A549 (cell line): Measurements from ENCODE around the gene ACTR8. TPM values are rescaled to one million over a fixed set of nuclear protein-coding genes. Genes with fewer than 3 reads are reported as not detected.

Source experiments
- ATAC-seq, 2 experiments: fragments of 200-7000 bp in 1 of 2; fragments of >200 bp in 1 of 2; cut with Nextera tagmentation in 1 of 2; cut with Tn5 transposase in 1 of 2; 3 replicates each; pipeline versions ENCODE4 v1.8.0 to v1.9.1; 2018 to 2020; ENCODE audit warnings: mild to moderate bottlenecking in 1 of 2, moderate library complexity in 1 of 2
- CTCF ChIA-PET: fragments of 300-600 bp; sonication (Branson Sonifier 250); formaldehyde crosslinking; extraction: SDS; loops from one replicate; lab custom pipeline; 2021; ENCODE audit warnings: antibody characterized with exemption, inconsistent platforms; lab: Yijun Ruan, JAX
- POLR2A ChIA-PET: fragments of 350-600 bp; formaldehyde crosslinking; extraction: SDS; loops from one replicate; lab custom pipeline; 2021; ENCODE audit warnings: antibody characterized with exemption, inconsistent platforms; lab: Yijun Ruan, JAX
- DNase-seq, 2 experiments: peaks; one replicate each; pipeline versions ENCODE4 v3.0.0 to v3.0.0-alpha.2; 2011 to 2016; ENCODE audit warnings: low read depth in 1 of 2, low spot score in 1 of 2
- FAIRE-seq: peaks from 2 replicates; lab custom pipeline; 2011; peaks lifted over from hg19 to GRCh38; lab: Jason Lieb, UNC
- H3K27ac ChIP-seq, 2 experiments: fragments of >200 bp; sonication (Bioruptor Twin); formaldehyde crosslinking; 3 replicates each; pipeline ENCODE4 v1.5.1; 2016 to 2017
- H3K4me1 ChIP-seq: fragments of >200 bp; sonication (Bioruptor Twin); formaldehyde crosslinking; 3 replicates; pipeline ENCODE4 v1.6.1; 2016
- H3K4me2 ChIP-seq: fragments of >200 bp; sonication (Bioruptor Twin); formaldehyde crosslinking; 3 replicates; pipeline ENCODE4 v1.6.1; 2016
- H3K4me3 ChIP-seq: fragments of >200 bp; sonication (Bioruptor Twin); formaldehyde crosslinking; 3 replicates; pipeline ENCODE4 v1.5.1; 2016
- H3K9me3 ChIP-seq: fragments of >200 bp; sonication (Bioruptor Twin); formaldehyde crosslinking; 3 replicates; pipeline ENCODE4 v1.6.1; 2016
- ATOH8 ChIP-seq: fragments of 250-450 bp; sonication (Bioruptor Pico); IDR thresholded peaks from 2 replicates; pipeline ENCODE4 v1.5.0; 2020; ENCODE audit warnings: low read depth, mild to moderate bottlenecking, moderate library complexity
- CBX2 ChIP-seq: fragments of 200-600 bp; sonication (generic); IDR thresholded peaks from 2 replicates; pipeline ENCODE4 v1.6.1; 2016; ENCODE audit warnings: low read depth, mild to moderate bottlenecking, borderline replicate concordance
- CBX8 ChIP-seq: fragments of 200-600 bp; sonication (generic); IDR thresholded peaks from 2 replicates; pipeline ENCODE4 v1.6.1; 2016
- CEBPB ChIP-seq, 2 experiments: fragments of >200 bp in 1 of 2; sonication (Bioruptor Twin) in 1 of 2; formaldehyde crosslinking in 1 of 2; IDR thresholded peaks; 2 replicates each; pipeline ENCODE4 v1.6.1; 2012 to 2016
- CHD2 ChIP-seq: fragments of 150-350 bp; IDR thresholded peaks from 2 replicates; pipeline ENCODE4 v1.6.1; 2014; ENCODE audit warnings: low read length; ENCODE audit not compliant: partially characterized antibody
- CHD4 ChIP-seq: fragments of 200-600 bp; sonication (generic); IDR thresholded peaks from 2 replicates; pipeline ENCODE4 v1.6.1; 2016; ENCODE audit warnings: antibody characterized with exemption, mild to moderate bottlenecking, borderline replicate concordance
- EHF ChIP-seq: fragments of 250-450 bp; sonication (Bioruptor Pico); IDR thresholded peaks from 2 replicates; pipeline ENCODE4 v1.5.0; 2020; ENCODE audit warnings: mild to moderate bottlenecking
- ESRRA ChIP-seq: fragments of 150-350 bp; IDR thresholded peaks from 2 replicates; pipeline ENCODE4 v1.6.1; 2014; ENCODE audit warnings: mild to moderate bottlenecking, low read length, borderline replicate concordance
- FOXS1 ChIP-seq: fragments of 250-450 bp; sonication (Bioruptor Pico); IDR thresholded peaks from 2 replicates; pipeline ENCODE4 v1.5.0; 2020; ENCODE audit warnings: mild to moderate bottlenecking, moderate library complexity
- HEYL ChIP-seq: fragments of 250-450 bp; sonication (Bioruptor Pico); IDR thresholded peaks from 2 replicates; pipeline ENCODE4 v1.8.0; 2021; ENCODE audit warnings: mild to moderate bottlenecking, moderate library complexity
- HOXB13 ChIP-seq: fragments of 250-450 bp; sonication (Bioruptor Pico); IDR thresholded peaks from 2 replicates; pipeline ENCODE4 v1.5.0; 2020; ENCODE audit warnings: low read depth, mild to moderate bottlenecking, moderate library complexity
- HOXB5 ChIP-seq: fragments of 250-450 bp; sonication (Bioruptor Pico); IDR thresholded peaks from 2 replicates; pipeline ENCODE4 v1.5.0; 2020; ENCODE audit warnings: mild to moderate bottlenecking, moderate library complexity
- JUNB ChIP-seq: fragments of >200 bp; sonication (Bioruptor Twin); formaldehyde crosslinking; IDR thresholded peaks from 2 replicates; pipeline ENCODE4 v1.6.1; 2016
- KDM1A ChIP-seq: fragments of 200-600 bp; sonication (generic); IDR thresholded peaks from 2 replicates; pipeline ENCODE4 v1.6.1; 2016; ENCODE audit warnings: low read depth, mild to moderate bottlenecking
- KDM5A ChIP-seq: fragments of 200-600 bp; sonication (generic); IDR thresholded peaks from 2 replicates; pipeline ENCODE4 v1.6.1; 2016; ENCODE audit warnings: antibody characterized with exemption, mild to moderate bottlenecking
- MAX ChIP-seq: IDR thresholded peaks from 2 replicates; pipeline ENCODE4 v1.6.1; 2012
- NFE2L2 ChIP-seq: fragments of 150-350 bp; conservative IDR thresholded peaks from 2 replicates; pipeline ENCODE4 v1.6.1; 2014; ENCODE audit warnings: low read length
- NR3C1 ChIP-seq: fragments of >200 bp; sonication (Bioruptor Twin); formaldehyde crosslinking; IDR thresholded peaks from 3 replicates; pipeline ENCODE4 v1.6.1; 2017
- PHF8 ChIP-seq: fragments of 200-600 bp; sonication (generic); IDR thresholded peaks from 2 replicates; pipeline ENCODE4 v1.6.1; 2016; ENCODE audit warnings: low read depth, mild to moderate bottlenecking, antibody characterized with exemption, moderate library complexity, borderline replicate concordance
- POLR2A ChIP-seq: IDR thresholded peaks from 2 replicates; pipeline ENCODE4 v1.6.1; 2012; ENCODE audit warnings: mild to moderate bottlenecking, low read length
- REST ChIP-seq: fragments of 200-600 bp; sonication (generic); IDR thresholded peaks from 2 replicates; pipeline ENCODE4 v1.6.1; 2016; ENCODE audit warnings: antibody characterized with exemption, mild to moderate bottlenecking, moderate library complexity
- TP53 ChIP-seq: fragments of 250-450 bp; sonication (Bioruptor Pico); IDR thresholded peaks from 2 replicates; pipeline ENCODE4 v1.5.0; 2021; ENCODE audit warnings: mild to moderate bottlenecking, moderate library complexity
- USF2 ChIP-seq: fragments of 450-650 bp; IDR thresholded peaks from 2 replicates; pipeline ENCODE4 v1.6.1; 2014; ENCODE audit warnings: antibody characterized with exemption
- ZC3H11A ChIP-seq: fragments of 450-650 bp; IDR thresholded peaks from 2 replicates; pipeline ENCODE4 v1.6.1; 2014; ENCODE audit warnings: antibody characterized with exemption, mild to moderate bottlenecking
- ZFP36 ChIP-seq: fragments of 450-650 bp; IDR thresholded peaks from 2 replicates; pipeline ENCODE4 v1.6.1; 2014; ENCODE audit warnings: borderline replicate concordance; ENCODE audit not compliant: partially characterized antibody
- ZNF302 ChIP-seq: fragments of 250-450 bp; sonication (Bioruptor Pico); IDR thresholded peaks from 2 replicates; pipeline ENCODE4 v1.9.0; 2021; ENCODE audit warnings: inconsistent platforms, mild to moderate bottlenecking, moderate library complexity
- WGBS: methylation state at CpG from one replicate; pipeline ENCODE4 v1.1.6; 2017; ENCODE audit errors: missing lambda C conversion rate; 5-methylcytosine and 5-hydroxymethylcytosine counted together
- polyA plus RNA-seq, 4 experiments: library from polyadenylated mRNA; depleted of rRNA in 3 of 4; stranded (reverse); fragments of >200 nt; fragmentation: RNase III in 1 of 4; extraction: RNeasy Plus Mini Kit Qiagen cat#74134 plus additional on column Dnase treatment in 1 of 4; gene quantifications; 2 replicates in 3 of 4; 3 replicates in 1 of 4; pipeline ENCODE4 v1.2.3, GENCODE V29; 2011 to 2017
- TF ChIP-seq, protein P1 (sequence below): IDR thresholded peaks from 2 replicates; pipeline ENCODE4 v1.6.1; 2012; ENCODE audit warnings: low read depth, borderline replicate concordance
- TF ChIP-seq, protein P2 (sequence below): fragments of >200 bp; sonication (Bioruptor Twin); formaldehyde crosslinking; IDR thresholded peaks from 3 replicates; pipeline ENCODE4 v1.5.1; 2016

ACTR8 gene
- polyA plus RNA-seq, 2 of the 4 experiments (the other 2 are of a cell fraction), result 12.8 to 19.4 TPM

DNA sequence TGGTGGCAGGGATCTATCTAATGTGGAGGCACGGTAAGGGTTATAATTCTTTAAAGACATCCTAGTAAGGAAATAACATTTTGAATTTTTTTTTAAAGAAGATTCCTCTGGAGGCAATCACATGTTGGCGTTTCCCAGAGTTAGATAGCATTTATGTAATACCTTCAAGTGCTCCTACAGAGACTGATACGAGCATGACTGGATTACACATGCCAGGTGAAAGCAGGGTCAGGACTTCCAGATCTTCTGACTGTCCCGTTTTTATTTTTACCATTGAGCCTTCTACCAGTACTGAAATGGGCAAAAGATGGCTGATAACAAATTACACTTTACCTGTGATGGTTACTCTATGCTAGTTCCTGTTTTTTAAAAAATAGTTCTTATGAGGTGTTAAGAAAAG is 21.8 kb downstream of the ACTR8 start:
- WGBS, result 77% methylated on average over 4 of the region's 4 CpGs
- CTCF ChIA-PET, result no interaction called here

DNA sequence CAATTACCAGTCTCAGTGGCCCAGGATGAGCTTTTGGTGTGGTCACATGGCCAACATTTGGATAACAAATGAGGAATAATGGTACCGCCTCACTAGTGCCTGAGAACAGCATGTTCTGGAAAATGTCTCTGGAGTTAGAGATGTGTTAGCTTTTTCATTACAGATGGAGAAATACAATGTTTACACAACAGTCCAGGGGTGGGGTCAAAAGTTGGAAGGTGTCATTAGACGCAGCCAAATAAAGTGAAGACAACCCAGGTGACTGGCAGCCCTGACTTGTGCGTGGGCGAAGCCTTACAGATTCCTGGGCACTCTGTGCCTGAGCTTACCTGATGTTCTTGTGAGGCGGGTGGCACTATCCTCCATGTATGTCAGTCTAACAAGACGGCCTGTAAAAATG is 22.8 kb downstream of the ACTR8 start:
- ATAC-seq (no peak), FAIRE-seq (no peak), DNase-seq (no peak)
- no peak for TF ChIP-seq CEBPB (IDR thresholded peaks at IDR 0.05)
- TF ChIP-seq CHD2, result no peak
- TF ChIP-seq CBX8, result no peak
- TF ChIP-seq CBX2, result no peak
- no peak for TF ChIP-seq CHD4
- no peak for TF ChIP-seq USF2
- TF ChIP-seq ESRRA, result no peak
- no peak for TF ChIP-seq HOXB5 (CRISPR knock-in tag)
- TF ChIP-seq ZNF302 (CRISPR knock-in tag), result no peak
- no peak for TF ChIP-seq ZC3H11A
- no peak for TF ChIP-seq POLR2A
- TF ChIP-seq ZFP36, result no peak
- no peak for TF ChIP-seq ATOH8
- TF ChIP-seq EHF (CRISPR knock-in tag), result no peak
- no peak for TF ChIP-seq MAX
- no peak for TF ChIP-seq JUNB
- no peak for TF ChIP-seq HEYL (CRISPR knock-in tag)
- TF ChIP-seq KDM5A, result no peak
- TF ChIP-seq, protein P1, sequence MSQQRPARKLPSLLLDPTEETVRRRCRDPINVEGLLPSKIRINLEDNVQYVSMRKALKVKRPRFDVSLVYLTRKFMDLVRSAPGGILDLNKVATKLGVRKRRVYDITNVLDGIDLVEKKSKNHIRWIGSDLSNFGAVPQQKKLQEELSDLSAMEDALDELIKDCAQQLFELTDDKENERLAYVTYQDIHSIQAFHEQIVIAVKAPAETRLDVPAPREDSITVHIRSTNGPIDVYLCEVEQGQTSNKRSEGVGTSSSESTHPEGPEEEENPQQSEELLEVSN, result no peak
- CTCF ChIA-PET, result no interaction called here
- no peaks in the 10 kb centered on the region for H3K9me3 ChIP-seq
- no peaks in the 10 kb centered on the region for H3K4me1 ChIP-seq
- H3K4me2 ChIP-seq, result no peak overlapping the region
- H3K27ac ChIP-seq, result no peak overlapping the region
- WGBS, result 96% methylated on average over 6 of the region's 6 CpGs
- POLR2A ChIA-PET, result no interaction called here
- H3K4me3 ChIP-seq, result no peak overlapping the region

More for the DNA sequence above, 21.8 kb downstream of the ACTR8 start:
- no peak overlapping the region for H3K4me2 ChIP-seq
- DNase-seq (no peak), ATAC-seq (no peak), FAIRE-seq (no peak)
- no peak overlapping the region for H3K4me3 ChIP-seq
- POLR2A ChIA-PET, result no interaction called here
- H3K4me1 ChIP-seq, result no peaks in the 10 kb centered on the region
- no peaks in the 10 kb centered on the region for H3K9me3 ChIP-seq
- H3K27ac ChIP-seq, result no peak overlapping the region
- no peak for TF ChIP-seq CBX8
- no peak for TF ChIP-seq CHD2
- no peak for TF ChIP-seq REST
- no peak for TF ChIP-seq HOXB13
- TF ChIP-seq NFE2L2, result no peak
- TF ChIP-seq TP53 (CRISPR knock-in tag), result no peak
- TF ChIP-seq, protein P2, sequence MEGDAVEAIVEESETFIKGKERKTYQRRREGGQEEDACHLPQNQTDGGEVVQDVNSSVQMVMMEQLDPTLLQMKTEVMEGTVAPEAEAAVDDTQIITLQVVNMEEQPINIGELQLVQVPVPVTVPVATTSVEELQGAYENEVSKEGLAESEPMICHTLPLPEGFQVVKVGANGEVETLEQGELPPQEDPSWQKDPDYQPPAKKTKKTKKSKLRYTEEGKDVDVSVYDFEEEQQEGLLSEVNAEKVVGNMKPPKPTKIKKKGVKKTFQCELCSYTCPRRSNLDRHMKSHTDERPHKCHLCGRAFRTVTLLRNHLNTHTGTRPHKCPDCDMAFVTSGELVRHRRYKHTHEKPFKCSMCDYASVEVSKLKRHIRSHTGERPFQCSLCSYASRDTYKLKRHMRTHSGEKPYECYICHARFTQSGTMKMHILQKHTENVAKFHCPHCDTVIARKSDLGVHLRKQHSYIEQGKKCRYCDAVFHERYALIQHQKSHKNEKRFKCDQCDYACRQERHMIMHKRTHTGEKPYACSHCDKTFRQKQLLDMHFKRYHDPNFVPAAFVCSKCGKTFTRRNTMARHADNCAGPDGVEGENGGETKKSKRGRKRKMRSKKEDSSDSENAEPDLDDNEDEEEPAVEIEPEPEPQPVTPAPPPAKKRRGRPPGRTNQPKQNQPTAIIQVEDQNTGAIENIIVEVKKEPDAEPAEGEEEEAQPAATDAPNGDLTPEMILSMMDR, result no peak
- TF ChIP-seq FOXS1, result no peak
- TF ChIP-seq HEYL (CRISPR knock-in tag), result no peak
- no peak for TF ChIP-seq KDM1A
- no peak for TF ChIP-seq PHF8
- no peak for TF ChIP-seq NR3C1
